Measurements from ENCODE around the gene SORCS1. TPM values are rescaled to one million over a fixed set of nuclear protein-coding genes. Genes with fewer than 3 reads are reported as not detected.

SORCS1 gene
- total and polyA plus RNA-seq, 2 of the 13 experiments (the other 11 are each of a cell fraction or from before 2014, with no cell fraction given): not detected

GRCh38 chr10:107159871-107160270, 4.6 kb downstream of the SORCS1 start:
- ATAC-seq (no peak), FAIRE-seq (no peak), DNase-seq (ENCODE audit: low spot score) (no peak)
- Histone ChIP-seq H2AFZ (ENCODE audit: low read length) (no peak overlapping the region), H3K4me2 (ENCODE audit: low read depth, low read length) (no peak overlapping the region), H3K9me3 (ENCODE audit: low read length) (no peaks in the 10 kb centered on the region; the same call in 1 of the 2 replicates), H3K79me2 (ENCODE audit: insufficient read depth, low read length) (no peaks in the 10 kb centered on the region), H3K27me3 (ENCODE audit: control insufficient read depth in 1 of 2, insufficient read depth in 2 of 2, low read length in 2 of 2) (peaks cover 2 to 9% of the 10 kb centered on the region in 2 experiments; a peak in 3 of 5 replicates), H3K27ac (ENCODE audit: extremely low read length, insufficient read depth, low read length) (no peak overlapping the region), H3K4me3 (replicated peaks in 1 of 3; ENCODE audit: insufficient read depth in 1 of 3, low read depth in 2 of 3, low read length in 3 of 3) (no peak overlapping the region), H3K9ac (ENCODE audit: insufficient read depth, low read depth, low read length) (no peak overlapping the region), H4K20me1 (ENCODE audit: insufficient read depth, low read length) (no peaks in the 10 kb centered on the region), H3K36me3 (replicated peaks in 1 of 2; ENCODE audit: control insufficient read depth in 1 of 2, insufficient read depth in 2 of 2, low read length in 2 of 2) (no peaks in the 10 kb centered on the region), H3K4me1 (ENCODE audit: insufficient read depth, low read length) (no peaks in the 10 kb centered on the region; the same call in 1 of the 2 replicates)
- in situ Hi-C loops (cut with HindIII; ENCODE audit: extremely low pct_ligation_motif_present, low pct_unique_long_range_greater_than_20kb) (no loop called here), intact Hi-C loops (cut with micrococcal nuclease; ENCODE audit: unreplicated experiment) (no loop called here)
- TF ChIP-seq THAP11 (CRISPR knock-in tag; IDR thresholded peaks at IDR 0.05): no peak
- TF ChIP-seq MAZ (IDR thresholded peaks at IDR 0.05; ENCODE audit: borderline replicate concordance, low read depth, low read length): no peak
- TF ChIP-seq MAZ (CRISPR knock-in tag; IDR thresholded peaks at IDR 0.05; ENCODE audit: low read depth): no peak
- no peak for TF ChIP-seq ZFY (CRISPR knock-in tag; IDR thresholded peaks at IDR 0.05)
- no peak for TF ChIP-seq POLR2G (IDR thresholded peaks at IDR 0.05; ENCODE audit: low read depth, low read length)
- no peak for TF ChIP-seq ZNF24 (IDR thresholded peaks at IDR 0.05)
- TF ChIP-seq, protein P1, sequence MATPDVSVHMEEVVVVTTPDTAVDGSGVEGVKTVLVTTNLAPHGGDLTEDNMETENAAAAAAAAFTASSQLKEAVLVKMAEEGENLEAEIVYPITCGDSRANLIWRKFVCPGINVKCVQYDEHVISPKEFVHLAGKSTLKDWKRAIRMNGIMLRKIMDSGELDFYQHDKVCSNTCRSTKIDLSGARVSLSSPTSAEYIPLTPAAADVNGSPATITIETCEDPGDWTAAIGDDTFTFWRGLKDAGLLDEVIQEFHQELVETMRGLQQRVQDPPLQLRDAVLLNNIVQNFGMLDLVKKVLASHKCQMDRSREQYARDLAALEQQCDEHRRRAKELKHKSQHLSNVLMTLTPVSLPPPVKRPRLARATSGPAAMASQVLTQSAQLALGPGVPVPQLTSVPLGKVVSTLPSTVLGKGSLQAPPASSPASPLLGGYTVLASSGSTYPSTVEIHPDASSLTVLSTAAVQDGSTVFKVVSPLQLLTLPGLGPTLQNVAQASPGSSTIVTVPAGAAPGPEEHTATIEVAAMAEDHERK (CRISPR knock-in tag; IDR thresholded peaks at IDR 0.05; ENCODE audit: low read depth): no peak
- TF ChIP-seq MYNN (CRISPR knock-in tag; IDR thresholded peaks at IDR 0.05; ENCODE audit: low read depth): no peak
- TF ChIP-seq ZBTB38 (CRISPR knock-in tag; IDR thresholded peaks at IDR 0.05): no peak
- TF ChIP-seq, protein P2, sequence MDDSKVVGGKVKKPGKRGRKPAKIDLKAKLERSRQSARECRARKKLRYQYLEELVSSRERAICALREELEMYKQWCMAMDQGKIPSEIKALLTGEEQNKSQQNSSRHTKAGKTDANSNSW (CRISPR knock-in tag; IDR thresholded peaks at IDR 0.05; ENCODE audit: borderline replicate concordance): no peak
- no peak for TF ChIP-seq DMAP1 (CRISPR knock-in tag; IDR thresholded peaks at IDR 0.05)
- no peak for TF ChIP-seq ZNF556 (CRISPR knock-in tag; IDR thresholded peaks at IDR 0.05; ENCODE audit: borderline replicate concordance)
- TF ChIP-seq ARHGAP35 (CRISPR knock-in tag; IDR thresholded peaks at IDR 0.05; ENCODE audit: borderline replicate concordance): no peak
- ChIA-PET CTCF (ENCODE audit: low intra/inter-chr PET ratio, low total read pairs) (no interaction called here), POLR2A (no interaction called here)
- BruUV-seq (replicated peaks): no TSS peak
- WGBS (ENCODE audit: low lambda C conversion rate): 37% methylated on average over 4 of the region's 4 CpGs

Data from HepG2 (cell line).